ENCODE measurements around the gene CINP. TPM values are rescaled to one million over a fixed set of nuclear protein-coding genes. Genes with fewer than 3 reads are reported as not detected.

The CINP gene
- polyA plus RNA-seq, 3 donors, result 36.9 to 46.3 (median 41.6) TPM

- whole genome bisulfite sequencing, 3 donors, result 93 to 97% (median 95%) methylated on average over 14 of the region's 14 CpGs
Observed at GRCh38 chr14:102326583-102326982, 36.1 kb downstream of the CINP start.

GRCh38 chr14:102325791-102326345 lies 36.8 kb downstream of the CINP start:
- no peak overlapping the region for H3K27ac ChIP-seq (ENCODE audit: low read depth, low read length)
- WGBS, 3 donors, result 86 to 87% (median 87%) methylated on average over 9 of the region's 9 CpGs

More at GRCh38 chr14:102326583-102326982, 36.1 kb downstream of the CINP start:
- no peak overlapping the region for H3K27ac ChIP-seq (ENCODE audit: low read depth, low read length)

- no peak overlapping the region for H3K27ac ChIP-seq (ENCODE audit: low read depth, low read length)
- 26 to 29% (median 28%) methylated on average over 8 of the region's 8 CpGs for WGBS, 3 donors
Observed at GRCh38 chr14:102323102-102323501, 39.6 kb downstream of the CINP start.

GRCh38 chr14:102321456-102322422 lies 41.0 kb downstream of the CINP start:
- no peak overlapping the region for H3K27ac ChIP-seq (ENCODE audit: low read depth, low read length)
- whole genome bisulfite sequencing, 3 donors, result 79 to 92% (median 91%) methylated on average over 12 of the region's 12 CpGs

GRCh38 chr14:102320671-102321455 lies 41.8 kb downstream of the CINP start:
- no peak overlapping the region for H3K27ac ChIP-seq (ENCODE audit: low read depth, low read length)
- 60 to 93% (median 91%) methylated on average over 17 of the region's 17 CpGs for WGBS, 3 donors

- peak overlapping the region; percentile 78 for H3K27ac ChIP-seq (ENCODE audit: low read depth, low read length)
- WGBS, 3 donors, result 4 to 6% (median 5%) methylated on average over 24 to 30 of the region's 30 CpGs
Observed at GRCh38 chr14:102320033-102320660, 42.5 kb downstream of the CINP start.

- H3K27ac ChIP-seq (ENCODE audit: low read depth, low read length), result peak within 1 kb of the TSS; percentile 78
- WGBS, 3 donors, result 0 to 1% (median 0%) methylated on average over 54 to 71 of the region's 71 CpGs
Observed at GRCh38 chr14:102319351-102320032, 43.2 kb downstream of the CINP start, which contains the start of gene ZNF839. Gene ZNF839, plus strand, starts transcription at chr14:102319746. Its CDS starts 20 bp downstream, at chr14:102319766.

- peak overlapping the region; percentile 56 for H3K27ac ChIP-seq (ENCODE audit: low read depth, low read length)
- 59 to 64% (median 60%) methylated on average over 15 of the region's 15 CpGs for WGBS, 3 donors
Observed at GRCh38 chr14:102318781-102319276, 43.9 kb downstream of the CINP start.

GRCh38 chr14:102317564-102318248 lies 45.0 kb downstream of the CINP start:
- 44 to 62% (median 59%) methylated on average over 12 of the region's 12 CpGs for whole genome bisulfite sequencing, 3 donors

GRCh38 chr14:102316743-102317563 lies 45.7 kb downstream of the CINP start:
- H3K27ac ChIP-seq (ENCODE audit: low read depth, low read length), result no peak overlapping the region
- 1% methylated on average over 53 to 54 of the region's 54 CpGs for WGBS, 3 donors

More at GRCh38 chr14:102317564-102318248, 45.0 kb downstream of the CINP start:
- H3K27ac ChIP-seq (ENCODE audit: low read depth, low read length), result no peak overlapping the region

GRCh38 chr14:102316338-102316742 lies 46.4 kb downstream of the CINP start:
- WGBS, 3 donors, result 1 to 3% (median 2%) methylated on average over 10 of the region's 10 CpGs
- no peak overlapping the region for H3K27ac ChIP-seq (ENCODE audit: low read depth, low read length)

GRCh38 chr14:102315121-102315520 lies 47.6 kb downstream of the CINP start:
- WGBS, 3 donors, result 81 to 89% (median 86%) methylated on average over 6 of the region's 6 CpGs
- no peak overlapping the region for H3K27ac ChIP-seq (ENCODE audit: low read depth, low read length)

- 5 to 8% (median 6%) methylated on average over 52 of the region's 52 CpGs for WGBS, 3 donors
- H3K27ac ChIP-seq (ENCODE audit: low read depth, low read length), result no peak overlapping the region
Observed at GRCh38 chr14:102314242-102315011, 48.3 kb downstream of the CINP start.

GRCh38 chr14:102304611-102305506 lies 57.8 kb downstream of the CINP start, which contains the start of gene MOK:
Gene MOK, minus strand, starts transcription at chr14:102305164. Its CDS starts 196 bp downstream, at chr14:102304968.
- H3K27ac ChIP-seq (ENCODE audit: low read depth, low read length), result no peak within 1 kb of the TSS
- 0 to 1% (median 0%) methylated on average over 51 to 53 of the region's 53 CpGs for WGBS, 3 donors
